Measurements from ENCODE around the gene LSR.

DNA sequence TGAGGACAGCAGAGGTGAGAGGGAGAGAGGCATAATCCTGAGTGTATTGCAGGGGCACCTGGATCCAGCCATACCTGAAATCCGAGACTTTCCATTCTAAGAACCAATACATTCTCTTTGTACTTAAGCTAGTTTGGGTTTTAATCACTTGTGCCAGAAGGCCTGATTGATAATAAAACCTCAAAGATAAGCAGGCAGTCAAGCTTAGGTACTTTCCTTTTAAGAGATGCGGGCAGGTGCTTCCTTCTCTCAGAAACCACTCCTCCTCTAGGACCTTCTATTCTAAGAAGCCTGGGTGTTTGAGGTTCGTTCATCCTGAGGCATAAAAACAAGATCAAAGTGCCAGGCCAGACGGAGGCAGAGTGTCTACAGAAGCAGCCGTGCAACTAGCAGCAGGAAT lies 42.4 kb upstream of the LSR start:
- TF ChIP-seq POLR2A (IDR thresholded peaks at IDR 0.05): no peak
- TF ChIP-seq, protein P1, sequence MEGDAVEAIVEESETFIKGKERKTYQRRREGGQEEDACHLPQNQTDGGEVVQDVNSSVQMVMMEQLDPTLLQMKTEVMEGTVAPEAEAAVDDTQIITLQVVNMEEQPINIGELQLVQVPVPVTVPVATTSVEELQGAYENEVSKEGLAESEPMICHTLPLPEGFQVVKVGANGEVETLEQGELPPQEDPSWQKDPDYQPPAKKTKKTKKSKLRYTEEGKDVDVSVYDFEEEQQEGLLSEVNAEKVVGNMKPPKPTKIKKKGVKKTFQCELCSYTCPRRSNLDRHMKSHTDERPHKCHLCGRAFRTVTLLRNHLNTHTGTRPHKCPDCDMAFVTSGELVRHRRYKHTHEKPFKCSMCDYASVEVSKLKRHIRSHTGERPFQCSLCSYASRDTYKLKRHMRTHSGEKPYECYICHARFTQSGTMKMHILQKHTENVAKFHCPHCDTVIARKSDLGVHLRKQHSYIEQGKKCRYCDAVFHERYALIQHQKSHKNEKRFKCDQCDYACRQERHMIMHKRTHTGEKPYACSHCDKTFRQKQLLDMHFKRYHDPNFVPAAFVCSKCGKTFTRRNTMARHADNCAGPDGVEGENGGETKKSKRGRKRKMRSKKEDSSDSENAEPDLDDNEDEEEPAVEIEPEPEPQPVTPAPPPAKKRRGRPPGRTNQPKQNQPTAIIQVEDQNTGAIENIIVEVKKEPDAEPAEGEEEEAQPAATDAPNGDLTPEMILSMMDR (IDR thresholded peaks at IDR 0.05): no peak
